ENCODE results near the gene MLYCD. TPM values are rescaled to one million over a fixed set of nuclear protein-coding genes. Genes with fewer than 3 reads are reported as not detected.

MLYCD gene
- total RNA-seq, 3 donors from 2014 or later: 9.0 to 13.9 (median 12.2) TPM

GRCh38 chr16:83870830-83871229 is 28.1 kb upstream of the MLYCD start:
- Histone ChIP-seq H3K9me3 (no peaks in the 10 kb centered on the region), H3K4me3 (no peak overlapping the region), H3K36me3 (ENCODE audit: low read depth) (no peaks in the 10 kb centered on the region), H3K4me1 (ENCODE audit: low read depth) (no peaks in the 10 kb centered on the region)
- intact Hi-C loops (cut with DNase I, micrococcal nuclease): no loop called here
- no peak for ATAC-seq
- DNase-seq: no peak
- no peak for TF ChIP-seq CTCF (IDR thresholded peaks at IDR 0.05)

GRCh38 chr16:83878838-83879237 is 20.1 kb upstream of the MLYCD start:
- Histone ChIP-seq H3K36me3 (ENCODE audit: low read depth) (no peaks in the 10 kb centered on the region), H3K4me3 (no peak overlapping the region), H3K9me3 (no peaks in the 10 kb centered on the region), H3K4me1 (ENCODE audit: low read depth) (no peaks in the 10 kb centered on the region)
- peak in 1 of 3 donors; percentile 18 for DNase-seq
- no peak for TF ChIP-seq CTCF (IDR thresholded peaks at IDR 0.05)
- intact Hi-C loops (cut with DNase I, micrococcal nuclease): no loop called here
- ATAC-seq: no peak

GRCh38 chr16:83882163-83882885 is 16.6 kb upstream of the MLYCD start:
- Histone ChIP-seq H3K9me3 (no peaks in the 10 kb centered on the region), H3K4me1 (ENCODE audit: low read depth) (no peaks in the 10 kb centered on the region), H3K36me3 (ENCODE audit: low read depth) (no peaks in the 10 kb centered on the region), H3K4me3 (no peak overlapping the region)
- DNase-seq: no peak
- ATAC-seq: no peak
- TF ChIP-seq CTCF (IDR thresholded peaks at IDR 0.05): no peak
- intact Hi-C loops (cut with DNase I, micrococcal nuclease): no loop called here

GRCh38 chr16:83886199-83886971 is 12.5 kb upstream of the MLYCD start:
- no peak for DNase-seq
- no peak for TF ChIP-seq CTCF (IDR thresholded peaks at IDR 0.05)
- intact Hi-C loops (cut with DNase I, micrococcal nuclease): no loop called here

GRCh38 chr16:83887080-83887479 is 11.8 kb upstream of the MLYCD start:
- DNase-seq (peak in 2 of 3 donors; percentile 36 to 62), ATAC-seq (no peak)
- Histone ChIP-seq H3K4me3 (no peak overlapping the region), H3K4me1 (ENCODE audit: low read depth) (peaks cover 2% of the 10 kb centered on the region), H3K36me3 (ENCODE audit: low read depth) (no peaks in the 10 kb centered on the region), H3K9me3 (no peaks in the 10 kb centered on the region)
- no peak for TF ChIP-seq CTCF (IDR thresholded peaks at IDR 0.05)
- intact Hi-C loops (cut with DNase I, micrococcal nuclease): no loop called here

More at GRCh38 chr16:83886199-83886971, 12.5 kb upstream of the MLYCD start:
- peaks cover 2% of the 10 kb centered on the region for H3K4me1 ChIP-seq (ENCODE audit: low read depth)
- ATAC-seq: no peak
- no peaks in the 10 kb centered on the region for H3K36me3 ChIP-seq (ENCODE audit: low read depth)
- no peak overlapping the region for H3K4me3 ChIP-seq
- H3K9me3 ChIP-seq: no peaks in the 10 kb centered on the region

Data from mucosa of descending colon (tissue), 3 donors.